GM12801 (cell line): ENCODE data around the gene BCAS3.

Source experiments
- TF ChIP-seq, protein P1 (sequence below): IDR thresholded peaks from one replicate; pipeline ENCODE4 v1.5.1; 2011; ENCODE audit warnings: control low read depth; ENCODE audit not compliant: insufficient read length; ENCODE audit errors: extremely low read depth

BCAS3 gene

GRCh38 chr17:61395409-61395982, 717.8 kb downstream of the BCAS3 start:
- TF ChIP-seq, protein P1, sequence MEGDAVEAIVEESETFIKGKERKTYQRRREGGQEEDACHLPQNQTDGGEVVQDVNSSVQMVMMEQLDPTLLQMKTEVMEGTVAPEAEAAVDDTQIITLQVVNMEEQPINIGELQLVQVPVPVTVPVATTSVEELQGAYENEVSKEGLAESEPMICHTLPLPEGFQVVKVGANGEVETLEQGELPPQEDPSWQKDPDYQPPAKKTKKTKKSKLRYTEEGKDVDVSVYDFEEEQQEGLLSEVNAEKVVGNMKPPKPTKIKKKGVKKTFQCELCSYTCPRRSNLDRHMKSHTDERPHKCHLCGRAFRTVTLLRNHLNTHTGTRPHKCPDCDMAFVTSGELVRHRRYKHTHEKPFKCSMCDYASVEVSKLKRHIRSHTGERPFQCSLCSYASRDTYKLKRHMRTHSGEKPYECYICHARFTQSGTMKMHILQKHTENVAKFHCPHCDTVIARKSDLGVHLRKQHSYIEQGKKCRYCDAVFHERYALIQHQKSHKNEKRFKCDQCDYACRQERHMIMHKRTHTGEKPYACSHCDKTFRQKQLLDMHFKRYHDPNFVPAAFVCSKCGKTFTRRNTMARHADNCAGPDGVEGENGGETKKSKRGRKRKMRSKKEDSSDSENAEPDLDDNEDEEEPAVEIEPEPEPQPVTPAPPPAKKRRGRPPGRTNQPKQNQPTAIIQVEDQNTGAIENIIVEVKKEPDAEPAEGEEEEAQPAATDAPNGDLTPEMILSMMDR, result no peak

DNA sequence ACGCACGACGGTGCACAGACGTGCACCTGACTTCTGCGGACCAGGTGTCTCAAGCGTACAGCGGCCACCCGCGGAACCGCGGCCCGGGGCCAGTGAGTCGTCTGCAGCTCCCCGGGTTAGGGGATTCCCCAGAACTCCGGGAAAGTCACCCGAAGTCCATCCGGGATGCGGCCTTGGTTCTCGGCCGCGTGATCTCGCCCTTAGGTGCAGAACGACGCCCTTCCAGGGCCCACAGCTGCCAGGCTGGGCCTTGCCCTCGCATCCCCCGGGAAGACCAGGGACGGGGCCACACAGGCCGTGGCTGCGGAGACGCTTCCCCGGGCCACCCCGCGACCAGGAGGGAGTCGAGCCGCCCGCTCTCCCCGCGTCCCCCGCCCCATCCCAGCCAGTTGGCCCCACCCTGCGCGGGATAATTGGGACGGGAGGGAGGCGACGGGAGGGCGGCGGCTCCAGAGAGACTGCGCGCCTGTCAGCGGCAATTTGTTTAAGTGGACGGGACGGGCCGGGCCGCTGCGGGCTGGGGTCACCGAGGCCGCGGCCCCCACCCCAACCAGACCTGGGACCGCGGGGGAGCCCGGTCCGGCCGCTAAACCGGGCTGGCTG, 718.4 kb downstream of the BCAS3 start:
- TF ChIP-seq, protein P1, result no peak

DNA sequence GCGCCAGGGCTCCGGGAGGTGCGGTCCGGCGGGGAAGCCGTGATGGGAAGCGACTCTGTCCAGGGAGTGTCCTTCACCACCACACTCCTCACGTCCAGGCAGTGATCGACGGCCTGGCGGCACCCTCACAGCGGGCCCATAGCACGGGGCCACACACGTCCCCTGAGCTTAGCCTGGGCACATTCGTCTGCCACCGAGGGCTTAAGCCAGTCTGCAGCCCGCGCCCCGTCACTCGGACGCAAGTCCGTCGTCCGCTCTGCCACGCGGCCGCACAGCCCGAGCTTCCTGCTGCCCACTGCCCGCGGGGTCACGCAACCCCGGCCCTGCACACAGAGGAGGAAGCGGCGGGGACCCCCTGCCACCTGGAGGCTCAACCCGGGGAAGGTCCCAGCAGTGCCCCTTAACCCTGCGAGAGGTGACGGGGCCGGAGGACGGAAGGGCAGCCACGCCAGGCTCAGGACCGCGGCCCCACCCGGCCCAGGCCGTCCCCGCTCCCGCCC, 719.0 kb downstream of the BCAS3 start:
- TF ChIP-seq, protein P1, result no peak

GRCh38 chr17:61397086-61397842, 719.6 kb downstream of the BCAS3 start:
- TF ChIP-seq, protein P1, result no peak

- TF ChIP-seq, protein P1, result no peak
Observed at GRCh38 chr17:61398721-61399130, 721.1 kb downstream of the BCAS3 start.

GRCh38 chr17:61399131-61400065, 721.7 kb downstream of the BCAS3 start, which contains the start of gene TBX2:
Gene TBX2, plus strand, starts transcription at chr17:61399843. Its CDS starts 334 bp downstream, at chr17:61400177.
- TF ChIP-seq, protein P1, result no peak
